Measurements from ENCODE around the gene TMEM14B. TPM values are rescaled to one million over a fixed set of nuclear protein-coding genes. Genes with fewer than 3 reads are reported as not detected.

Gene TMEM14B
- total RNA-seq, 4 donors from 2014 or later = 114 to 217 (median 197) TPM

DNA sequence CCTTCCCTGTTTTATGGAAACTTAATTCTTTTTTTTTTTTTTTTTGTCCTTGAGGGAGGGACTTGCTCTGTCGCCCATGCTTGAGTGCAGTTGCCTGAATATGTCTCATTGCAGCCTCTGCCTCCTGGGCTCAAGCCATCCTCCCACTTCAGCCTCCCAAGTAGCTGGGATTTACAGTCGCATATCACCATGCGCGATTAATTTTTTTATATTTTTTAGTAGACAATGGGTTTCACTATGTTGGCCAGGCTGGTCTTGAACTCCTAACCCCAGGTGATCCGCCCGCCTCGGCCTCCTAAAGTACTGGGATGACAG is 24.1 kb upstream of the TMEM14B start:
- Histone ChIP-seq H3K4me3 (replicated peaks in 1 of 3) (peak overlapping the region in 2 of 3 donors; percentile 71 to 91), H3K36me3 (peaks cover 0 to 5% of the 10 kb centered on the region in 2 donors), H3K9me3 (no peaks in the 10 kb centered on the region), H3K27me3 (no peaks in the 10 kb centered on the region), H3K27ac (peak overlapping the region in 2 of 3 donors; percentile 76 to 78), H3K4me1 (peaks cover 17 to 19% of the 10 kb centered on the region in 2 donors)
- intact Hi-C loops (cut with DNase I) = no loop called here
- DNase-seq = peak in 1 of 2 donors; percentile 32
- 25 to 35% methylated on average over 7 of the region's 7 CpGs for WGBS, 2 donors
- TF ChIP-seq, protein P1, sequence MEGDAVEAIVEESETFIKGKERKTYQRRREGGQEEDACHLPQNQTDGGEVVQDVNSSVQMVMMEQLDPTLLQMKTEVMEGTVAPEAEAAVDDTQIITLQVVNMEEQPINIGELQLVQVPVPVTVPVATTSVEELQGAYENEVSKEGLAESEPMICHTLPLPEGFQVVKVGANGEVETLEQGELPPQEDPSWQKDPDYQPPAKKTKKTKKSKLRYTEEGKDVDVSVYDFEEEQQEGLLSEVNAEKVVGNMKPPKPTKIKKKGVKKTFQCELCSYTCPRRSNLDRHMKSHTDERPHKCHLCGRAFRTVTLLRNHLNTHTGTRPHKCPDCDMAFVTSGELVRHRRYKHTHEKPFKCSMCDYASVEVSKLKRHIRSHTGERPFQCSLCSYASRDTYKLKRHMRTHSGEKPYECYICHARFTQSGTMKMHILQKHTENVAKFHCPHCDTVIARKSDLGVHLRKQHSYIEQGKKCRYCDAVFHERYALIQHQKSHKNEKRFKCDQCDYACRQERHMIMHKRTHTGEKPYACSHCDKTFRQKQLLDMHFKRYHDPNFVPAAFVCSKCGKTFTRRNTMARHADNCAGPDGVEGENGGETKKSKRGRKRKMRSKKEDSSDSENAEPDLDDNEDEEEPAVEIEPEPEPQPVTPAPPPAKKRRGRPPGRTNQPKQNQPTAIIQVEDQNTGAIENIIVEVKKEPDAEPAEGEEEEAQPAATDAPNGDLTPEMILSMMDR (IDR thresholded peaks at IDR 0.05) = no peak
- TF ChIP-seq POLR2A (IDR thresholded peaks at IDR 0.05) = no peak

DNA sequence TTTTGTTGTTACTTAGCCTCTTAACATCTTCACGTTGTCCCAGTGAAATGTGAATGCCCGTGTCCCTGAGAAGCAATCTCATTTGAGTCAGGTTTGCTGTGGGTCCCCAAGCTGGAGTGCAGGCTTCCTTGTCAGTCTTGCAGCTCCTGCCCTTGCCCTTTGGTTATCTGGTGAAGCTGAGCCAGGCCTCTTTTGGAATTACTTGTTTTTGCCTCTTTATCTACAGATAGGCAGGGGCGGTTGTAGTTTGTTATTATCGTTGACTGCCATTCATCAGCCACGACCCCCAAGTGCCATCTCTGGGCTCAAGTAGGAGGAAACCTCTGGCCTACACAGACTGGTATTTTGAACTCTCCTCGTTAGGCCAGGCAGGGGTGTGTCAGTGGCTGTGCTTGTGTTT is 22.6 kb upstream of the TMEM14B start:
- H3K27me3 ChIP-seq = no peaks in the 10 kb centered on the region
- no peak overlapping the region for H3K27ac ChIP-seq
- peaks cover 8 to 20% of the 10 kb centered on the region in 2 donors for H3K36me3 ChIP-seq
- peaks cover 17 to 19% of the 10 kb centered on the region in 2 donors for H3K4me1 ChIP-seq
- H3K4me3 ChIP-seq (replicated peaks in 1 of 3) = no peak overlapping the region
- DNase-seq = no peak
- 71 to 86% methylated on average over 6 of the region's 6 CpGs for WGBS, 2 donors
- TF ChIP-seq, protein P1 (IDR thresholded peaks at IDR 0.05) = no peak
- no peak for TF ChIP-seq POLR2A (IDR thresholded peaks at IDR 0.05)
- intact Hi-C loops (cut with DNase I) = no loop called here
- no peaks in the 10 kb centered on the region for H3K9me3 ChIP-seq

DNA sequence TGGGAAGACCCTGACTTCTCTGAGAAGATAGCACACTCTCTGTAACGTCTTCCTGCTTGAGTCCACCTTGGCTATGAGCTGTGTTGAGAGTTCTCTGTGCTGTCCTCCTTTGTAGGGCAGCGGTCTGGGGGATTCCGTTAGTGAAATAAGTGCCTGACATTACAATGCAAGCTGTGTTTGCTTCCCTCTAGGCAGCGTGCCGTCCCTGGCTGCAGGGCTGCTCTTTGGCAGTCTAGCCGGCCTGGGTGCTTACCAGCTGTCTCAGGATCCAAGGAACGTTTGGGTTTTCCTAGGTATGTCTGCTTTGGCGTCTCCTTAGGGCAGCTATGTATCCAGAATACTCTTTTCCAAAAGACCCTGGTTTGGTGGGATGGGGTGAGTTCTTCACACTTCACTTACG is 21.9 kb upstream of the TMEM14B start:
- TF ChIP-seq, protein P1 (IDR thresholded peaks at IDR 0.05) = no peak
- no peak for TF ChIP-seq POLR2A (IDR thresholded peaks at IDR 0.05)
- Histone ChIP-seq H3K4me3 (replicated peaks in 1 of 3) (no peak overlapping the region), H3K27ac (no peak overlapping the region), H3K36me3 (peaks cover 10 to 27% of the 10 kb centered on the region in 2 donors), H3K9me3 (no peaks in the 10 kb centered on the region), H3K27me3 (no peaks in the 10 kb centered on the region), H3K4me1 (peaks cover 17 to 19% of the 10 kb centered on the region in 2 donors)
- 82 to 88% methylated on average over 9 of the region's 9 CpGs for WGBS, 2 donors
- intact Hi-C loops (cut with DNase I) = no loop called here
- DNase-seq = no peak

DNA sequence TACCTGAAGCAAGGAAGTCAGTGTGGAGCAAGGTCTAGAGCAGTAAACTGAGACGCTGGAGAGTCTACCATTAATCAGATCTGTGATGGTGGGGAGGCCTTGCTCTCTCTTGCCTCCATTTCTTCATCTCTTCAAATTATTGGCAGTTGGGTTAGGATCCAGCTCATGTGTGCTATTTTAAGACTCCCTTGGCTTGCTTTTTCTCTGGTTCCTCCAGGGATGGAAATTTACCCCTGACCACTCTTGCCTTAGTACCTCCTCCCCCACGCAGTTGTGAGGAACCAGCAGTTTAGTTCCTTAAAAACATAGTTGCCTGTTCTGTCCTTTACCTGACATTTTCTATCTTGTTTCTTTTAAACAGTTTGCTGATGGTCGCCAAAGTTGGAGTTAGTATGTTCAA is 17.4 kb upstream of the TMEM14B start:
- Histone ChIP-seq H3K27ac (no peak overlapping the region), H3K4me3 (replicated peaks in 1 of 3) (no peak overlapping the region), H3K4me1 (no peaks in the 10 kb centered on the region), H3K36me3 (peaks cover 10 to 42% of the 10 kb centered on the region in 2 donors), H3K27me3 (no peaks in the 10 kb centered on the region), H3K9me3 (no peaks in the 10 kb centered on the region)
- DNase-seq = no peak
- WGBS, 2 donors = 78 to 87% methylated on average over 3 of the region's 3 CpGs
- TF ChIP-seq POLR2A (IDR thresholded peaks at IDR 0.05) = no peak
- TF ChIP-seq, protein P1 (IDR thresholded peaks at IDR 0.05) = no peak
- intact Hi-C loops (cut with DNase I) = no loop called here

DNA sequence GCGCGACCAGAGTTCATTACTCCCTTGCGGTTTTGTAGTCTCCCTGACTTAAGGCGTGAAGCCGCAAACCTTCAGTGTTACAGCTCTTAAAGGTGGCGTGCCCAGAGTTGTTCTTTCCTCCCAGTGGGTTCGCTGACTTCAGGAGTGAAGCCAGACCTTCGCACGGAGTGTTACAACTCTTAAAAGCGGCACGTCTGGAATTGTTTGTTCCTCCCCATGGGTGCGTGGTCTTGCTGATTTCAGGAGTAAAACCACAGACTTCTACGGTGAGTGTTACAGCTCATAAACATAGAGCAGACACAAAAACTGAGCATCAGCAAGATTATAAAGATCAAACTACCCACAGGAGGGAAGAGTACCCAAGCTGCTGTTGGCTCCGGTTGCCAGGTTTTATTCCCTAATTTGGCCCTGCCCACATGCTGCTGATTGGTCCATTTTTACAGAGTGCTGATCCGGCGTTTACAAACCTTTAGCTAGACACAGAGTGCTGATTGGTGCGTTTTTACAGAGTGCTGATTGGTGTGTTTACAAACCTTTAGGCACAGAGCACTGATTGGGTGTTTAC is 14.4 kb upstream of the TMEM14B start:
- no peak for TF ChIP-seq POLR2A (IDR thresholded peaks at IDR 0.05)
- TF ChIP-seq, protein P1 (IDR thresholded peaks at IDR 0.05) = no peak
- Histone ChIP-seq H3K27me3 (no peaks in the 10 kb centered on the region), H3K9me3 (no peaks in the 10 kb centered on the region), H3K4me3 (replicated peaks in 1 of 3) (no peak overlapping the region), H3K27ac (no peak overlapping the region), H3K36me3 (peaks cover 10 to 38% of the 10 kb centered on the region in 2 donors), H3K4me1 (no peaks in the 10 kb centered on the region)
- no peak for DNase-seq
- intact Hi-C loops (cut with DNase I) = no loop called here
- WGBS, 2 donors = 92 to 94% methylated on average over 17 of the region's 17 CpGs
